ENCODE data around the gene LIAS.
"Not testable (repeated sequence)": the region's sequence is repeated elsewhere in the genome, so short reads cannot be mapped to it uniquely, and the experiment has no call there.

Gene LIAS

GRCh38 chr4:39502019-39502663, 43.3 kb downstream of the LIAS start:
- no peak for DNase-seq

DNA sequence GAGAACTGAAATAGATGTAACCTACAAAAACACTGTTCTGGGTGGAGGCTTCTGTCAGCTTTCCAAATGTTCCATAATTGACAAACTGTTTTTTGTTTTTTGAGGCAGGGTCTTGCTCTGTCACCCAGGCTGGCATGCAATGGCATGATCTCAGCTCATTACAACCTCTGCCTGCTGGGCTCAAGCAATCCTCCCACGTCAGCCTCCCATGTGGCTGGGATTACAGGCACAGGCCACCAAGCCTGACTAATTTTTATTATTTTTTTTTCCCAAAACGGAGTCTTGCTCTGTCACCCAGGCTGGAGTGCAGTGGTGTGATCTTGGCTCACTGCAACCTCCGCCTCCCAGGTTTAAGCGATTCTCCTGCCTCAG, 43.8 kb downstream of the LIAS start:
- DNase-seq = not testable (repeated sequence)

DNA sequence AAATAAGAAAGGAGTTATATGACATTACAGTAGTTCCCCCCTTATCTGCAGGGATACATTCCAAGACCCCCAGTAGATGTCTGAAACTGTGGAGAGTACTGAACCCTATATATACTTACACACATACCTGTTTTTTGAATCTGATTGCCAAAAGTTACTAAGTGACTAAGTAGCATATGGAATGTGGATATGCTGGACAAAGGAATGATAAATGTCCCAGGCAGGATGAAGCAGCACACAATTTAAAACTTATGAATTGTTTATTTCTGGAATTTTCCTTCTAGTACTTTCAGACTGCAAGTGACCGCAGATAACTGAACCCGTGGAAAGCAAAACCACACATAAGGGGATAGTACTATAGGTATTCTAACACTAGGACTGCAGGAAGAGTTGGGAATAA, 45.7 kb downstream of the LIAS start:
- DNase-seq = no peak

DNA sequence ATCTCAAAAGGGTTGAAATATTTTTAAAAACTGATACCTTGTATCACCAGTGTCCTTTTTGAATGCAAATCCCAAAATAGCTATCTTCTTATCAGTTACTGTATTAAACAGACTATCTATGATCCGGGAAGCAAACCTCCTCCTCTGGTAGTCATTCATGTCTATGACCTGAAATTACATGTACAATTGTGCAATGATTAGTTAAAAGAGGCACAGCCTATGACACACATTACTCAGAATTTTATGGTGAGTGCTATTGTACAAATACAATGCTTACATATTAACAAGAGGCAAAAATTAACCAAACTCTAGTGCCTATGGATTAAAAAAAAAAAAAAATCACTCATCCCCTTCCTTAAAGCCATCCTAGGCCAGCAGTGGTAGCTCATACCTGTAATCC, 46.7 kb downstream of the LIAS start:
- no peak for DNase-seq

GRCh38 chr4:39510348-39510929, 51.6 kb downstream of the LIAS start:
- DNase-seq = no peak

DNA sequence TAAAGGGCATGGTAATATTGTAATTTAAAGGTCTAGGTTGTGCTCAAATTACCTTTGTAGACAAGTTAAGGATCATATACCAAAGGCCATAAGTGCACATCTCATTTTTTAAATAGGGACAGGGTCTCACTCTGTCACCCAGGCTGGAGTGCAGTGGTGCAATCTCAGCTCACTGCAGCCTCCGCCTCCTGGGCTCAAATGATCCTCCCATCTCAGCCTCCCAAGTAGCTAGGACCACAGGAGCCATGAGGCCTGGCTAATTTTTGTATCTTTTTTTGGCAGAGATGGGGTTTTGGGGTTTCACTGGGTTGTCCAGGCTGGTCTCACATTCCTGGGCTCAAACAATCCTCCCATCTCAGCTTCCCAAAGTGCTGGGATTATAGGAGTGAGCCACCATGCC, 55.4 kb downstream of the LIAS start:
- not testable (repeated sequence) for DNase-seq

- no peak for DNase-seq
These were observed 56.1 kb downstream of the LIAS start for GRCh38 chr4:39514888-39515401.

GRCh38 chr4:39515669-39516401, 57.0 kb downstream of the LIAS start:
- DNase-seq = not testable (repeated sequence)

DNA sequence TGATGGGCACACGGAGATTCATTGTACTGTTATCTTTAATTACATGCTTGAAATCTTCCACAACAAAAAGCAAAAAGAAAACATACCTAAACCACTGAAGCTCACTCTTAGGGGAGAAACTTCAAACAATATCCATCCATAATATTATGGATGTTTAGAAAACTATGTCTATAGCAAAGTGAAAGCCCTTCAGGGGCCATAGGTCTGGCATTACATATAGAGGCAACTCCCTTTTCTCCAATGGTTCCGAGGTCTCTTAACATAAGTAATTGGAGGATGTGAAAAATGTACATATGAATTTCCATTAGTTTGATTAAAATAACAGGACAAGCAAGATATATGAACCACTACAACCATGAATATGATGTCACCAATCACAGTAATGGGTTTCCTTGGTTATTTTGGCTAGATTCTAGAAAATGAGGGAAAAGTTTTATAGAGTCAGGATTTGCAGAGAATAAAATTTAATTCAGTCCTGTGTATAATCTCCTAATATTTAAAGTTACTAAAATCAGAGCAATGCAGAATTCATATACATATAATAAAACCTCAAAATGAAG, 57.6 kb downstream of the LIAS start:
- DNase-seq = no peak

DNA sequence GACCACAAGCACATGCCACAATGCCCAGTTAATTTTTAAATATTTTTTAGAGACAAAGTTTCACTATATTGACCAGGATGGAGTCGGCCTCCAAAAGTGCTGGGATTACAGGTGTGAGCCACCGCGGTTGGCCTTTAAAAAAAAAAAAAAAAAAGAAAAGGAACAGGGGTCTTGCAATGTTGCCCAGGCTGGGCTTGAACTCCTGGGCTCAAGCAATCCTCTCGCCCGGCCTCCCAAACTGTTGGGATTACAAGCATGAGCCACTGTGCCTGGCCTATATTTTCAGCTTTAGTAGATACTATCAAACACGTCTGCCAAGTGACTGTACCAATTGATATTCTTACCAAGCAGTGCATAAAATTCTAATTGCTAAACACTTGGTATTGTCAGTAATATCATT, 59.6 kb downstream of the LIAS start:
- no peak for DNase-seq

DNA sequence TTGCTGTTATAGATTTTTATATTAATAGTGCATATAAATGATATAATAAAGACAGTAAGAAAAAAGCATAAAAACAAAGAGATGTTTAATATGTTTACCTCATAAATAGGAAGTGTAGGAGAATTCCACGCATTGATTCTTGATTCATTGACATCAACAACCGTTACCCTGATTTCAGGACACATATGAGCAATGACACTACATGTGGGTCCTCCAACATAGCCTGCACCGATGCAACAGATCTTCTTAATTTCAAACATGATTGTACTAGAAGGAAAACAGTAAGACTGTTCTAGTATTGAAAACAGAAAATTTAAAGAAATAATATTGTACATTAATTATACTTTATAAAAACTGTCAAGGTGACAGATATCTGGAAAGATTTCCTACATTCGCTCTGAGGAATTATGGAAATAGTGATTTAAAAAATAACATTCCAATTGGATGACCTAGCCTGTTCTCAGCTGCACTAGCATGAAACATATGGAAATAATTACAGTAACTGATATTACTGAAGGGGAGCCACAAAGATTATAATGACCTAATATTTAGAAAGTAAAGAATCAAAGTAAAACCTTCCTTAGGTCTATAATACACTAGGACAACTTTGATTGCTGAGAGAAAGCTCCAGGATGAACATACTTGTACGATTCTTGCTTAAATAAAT, 62.5 kb downstream of the LIAS start:
- no peak for DNase-seq

GRCh38 chr4:39522068-39522467, 63.2 kb downstream of the LIAS start:
- no peak for DNase-seq

GRCh38 chr4:39524161-39524957, 65.5 kb downstream of the LIAS start:
- no peak for DNase-seq

GRCh38 chr4:39525822-39526690, 67.2 kb downstream of the LIAS start:
- DNase-seq = peak; percentile 10

DNA sequence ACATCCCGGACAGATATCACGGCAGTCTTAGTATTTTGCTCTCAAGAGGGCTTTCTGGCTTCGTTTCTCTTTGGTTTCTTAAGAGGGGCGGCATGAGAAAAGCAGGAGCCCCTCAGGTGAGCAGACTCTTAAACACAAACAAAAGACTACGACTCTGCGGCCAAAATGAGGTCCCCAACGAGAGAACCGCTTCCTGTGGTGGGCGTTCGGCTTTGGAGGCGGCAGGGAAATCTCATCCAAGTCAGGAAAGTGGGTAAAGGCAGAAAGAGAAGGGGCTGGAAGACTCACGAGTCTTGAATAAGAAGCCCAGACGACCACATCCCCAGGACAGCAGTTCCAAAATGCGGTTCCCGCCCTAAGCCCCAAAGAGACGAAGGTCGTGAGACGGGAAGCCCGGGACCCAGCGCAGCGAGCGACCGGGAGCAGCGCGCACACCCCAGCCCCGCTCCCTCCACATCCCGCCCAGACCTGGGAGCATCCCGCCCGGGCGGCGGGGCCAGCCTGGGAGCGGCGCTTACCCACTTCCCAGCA, 68.0 kb downstream of the LIAS start:
- DNase-seq = no peak

- DNase-seq = peak; percentile 98
These were observed 68.6 kb downstream of the LIAS start, which contains the start of gene UGDH for GRCh38 chr4:39527296-39528060. TSS of gene UGDH (minus strand) at chr4:39527439. CDS start at chr4:39521512, 5,927 bp downstream.

DNA sequence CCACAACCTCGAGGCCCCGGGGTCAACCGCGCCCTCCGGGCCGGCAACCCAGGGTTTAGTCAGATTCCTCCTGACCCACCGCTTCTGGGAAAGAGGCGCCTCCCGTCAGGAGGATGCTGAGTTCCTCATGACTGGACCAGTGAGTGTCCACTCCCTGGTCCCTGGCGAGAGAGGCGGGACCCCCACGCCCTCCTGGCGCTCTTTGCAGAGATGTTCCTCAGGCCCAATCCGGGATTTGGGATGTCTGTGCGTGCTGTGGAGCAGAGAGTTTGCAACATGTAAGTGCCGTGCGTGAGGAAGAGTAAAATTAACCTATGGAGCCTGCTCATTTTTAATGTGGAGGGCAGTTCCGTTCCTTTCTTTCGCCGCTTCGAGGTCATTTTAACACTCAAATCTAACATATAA, 69.2 kb downstream of the LIAS start:
- no peak for DNase-seq
